Lower leg skin (tissue), 4 donors: Measurements from ENCODE around the gene GSTT2. TPM values are rescaled to one million over a fixed set of nuclear protein-coding genes. Genes with fewer than 3 reads are reported as not detected.
"Not testable (repeated sequence)": the region's sequence is repeated elsewhere in the genome, so short reads cannot be mapped to it uniquely, and the experiment has no call there.

ENCODE experiments used
- DNase-seq, 2 donors: peaks; one replicate each; pipeline ENCODE4 v3.0.0-alpha.2; 2019; ENCODE audit warnings: low spot score in 2 of 2
- H3K4me3 ChIP-seq: fragments of 200-600 bp; sonication (generic); 2 replicates; pipeline ENCODE4 v1.5.1; 2017; ENCODE audit warnings: mild to moderate bottlenecking, low read depth; ENCODE audit not compliant: poor library complexity, severe bottlenecking
- POLR2A ChIP-seq, 2 donors: fragments of 450-650 bp; IDR thresholded peaks; one replicate each; pipeline ENCODE4 v1.6.1; 2016 to 2017; ENCODE audit warnings: antibody characterized with exemption in 2 of 2, mild to moderate bottlenecking in 1 of 2, moderate library complexity in 1 of 2
- WGBS, 2 donors: methylation state at CpG; one replicate each; pipeline ENCODE4 v1.1.5; 2018; 5-methylcytosine and 5-hydroxymethylcytosine counted together
- intact Hi-C: fragments of 100-400 bp; cut with DNase I; formaldehyde crosslinking; loops from one replicate; pipeline ENCODE4 v1.15.0; 2023; ENCODE audit warnings: low total_unique reads
- total RNA-seq, 4 donors: library from RNA; depleted of rRNA; stranded (reverse); fragments of >200 nt; gene quantifications; one replicate each; pipeline ENCODE4 v1.1.0, GENCODE V29; 2016
- TF ChIP-seq, protein P1 (sequence below), 3 donors: fragments of 450-650 bp; IDR thresholded peaks; one replicate each; pipeline ENCODE4 v1.5.1; 2016; ENCODE audit warnings: antibody characterized with exemption in 3 of 3, mild to moderate bottlenecking in 3 of 3, moderate library complexity in 2 of 3

Gene GSTT2
- total RNA-seq: 1 to 10 TPM in 1 of 4 donors, under 1 TPM in 1, not detected in 2; 0.88 to 1.4 TPM

DNA sequence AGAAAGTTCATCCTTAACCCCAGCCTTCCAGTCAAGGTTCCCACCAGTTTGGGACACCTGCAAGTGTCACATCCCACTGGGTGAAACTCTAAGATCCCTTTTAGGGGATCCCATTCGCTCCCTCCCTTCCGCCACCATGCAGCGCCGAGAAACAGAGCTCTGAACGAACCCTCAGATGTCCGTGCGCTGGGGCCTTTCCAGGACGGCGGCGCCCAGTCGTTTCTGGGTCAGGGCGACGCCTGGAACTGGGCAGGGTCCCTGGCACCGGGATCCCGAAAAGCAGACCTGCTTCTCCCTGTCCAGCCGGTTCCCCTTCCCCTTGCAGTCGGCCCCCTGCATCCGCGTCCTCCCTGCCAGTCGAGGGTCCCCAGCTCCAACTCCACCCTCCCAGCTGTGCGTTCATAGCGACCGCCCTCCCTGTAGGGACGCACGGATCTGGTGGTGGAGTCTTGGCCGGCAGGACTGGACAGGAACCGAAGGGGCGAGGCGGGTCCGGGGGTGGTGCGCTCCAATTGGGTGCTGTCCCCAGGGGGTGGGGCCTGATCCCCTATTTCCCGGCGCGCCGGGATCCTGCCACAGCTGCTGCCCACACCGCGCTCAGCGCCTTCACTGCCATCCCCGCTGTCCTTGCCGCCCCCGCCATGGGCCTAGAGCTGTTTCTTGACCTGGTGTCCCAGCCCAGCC is at the start of gene GSTT2:
Gene GSTT2, plus strand, starts transcription at position 578 of the 684 bp plus-strand sequence.
- DNase-seq, H3K4me3 ChIP-seq, intact Hi-C loops: not testable (repeated sequence)
- no CpG with 5 or more reads among the region's 41 CpGs for WGBS, 2 donors

DNA sequence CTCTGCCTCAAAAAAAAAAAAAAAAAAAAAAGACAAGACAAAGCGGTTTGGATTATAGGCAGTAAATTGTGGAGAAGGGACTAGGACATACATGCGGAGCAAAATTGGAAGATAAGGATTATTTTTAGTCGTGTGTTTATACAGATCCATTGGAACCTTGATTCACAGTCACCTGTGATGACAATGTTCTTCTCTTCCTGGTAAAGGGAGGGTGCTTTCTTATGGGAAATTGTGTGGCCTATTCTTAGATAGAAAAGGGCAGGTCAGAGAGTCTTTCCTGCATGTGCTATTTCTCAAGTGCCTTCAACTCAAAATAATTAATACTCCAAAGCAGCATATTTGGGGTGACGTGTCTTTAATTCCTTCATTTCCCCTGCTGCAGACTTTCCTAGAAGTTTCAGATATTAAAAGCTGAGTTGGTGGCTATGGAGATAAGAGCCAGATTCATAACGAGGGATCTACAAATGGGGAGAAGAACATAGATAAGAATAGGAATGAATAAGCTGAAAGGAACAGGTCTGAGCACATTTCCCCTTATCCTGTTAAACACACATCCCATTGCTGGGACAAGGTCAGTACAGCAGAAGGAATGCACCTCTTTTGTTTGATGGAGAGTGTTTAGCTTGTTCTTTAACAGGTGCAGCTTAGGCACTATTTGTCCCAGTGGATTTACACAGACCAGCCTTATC is 41.5 kb upstream of the GSTT2 start:
- WGBS, 2 donors: 71 to 78% methylated on average over 5 of the region's 5 CpGs
- no peak for DNase-seq
- no peak overlapping the region for H3K4me3 ChIP-seq
- intact Hi-C loops: no loop called here
- TF ChIP-seq POLR2A (IDR thresholded peaks at IDR 0.05): no peak
- TF ChIP-seq, protein P1, sequence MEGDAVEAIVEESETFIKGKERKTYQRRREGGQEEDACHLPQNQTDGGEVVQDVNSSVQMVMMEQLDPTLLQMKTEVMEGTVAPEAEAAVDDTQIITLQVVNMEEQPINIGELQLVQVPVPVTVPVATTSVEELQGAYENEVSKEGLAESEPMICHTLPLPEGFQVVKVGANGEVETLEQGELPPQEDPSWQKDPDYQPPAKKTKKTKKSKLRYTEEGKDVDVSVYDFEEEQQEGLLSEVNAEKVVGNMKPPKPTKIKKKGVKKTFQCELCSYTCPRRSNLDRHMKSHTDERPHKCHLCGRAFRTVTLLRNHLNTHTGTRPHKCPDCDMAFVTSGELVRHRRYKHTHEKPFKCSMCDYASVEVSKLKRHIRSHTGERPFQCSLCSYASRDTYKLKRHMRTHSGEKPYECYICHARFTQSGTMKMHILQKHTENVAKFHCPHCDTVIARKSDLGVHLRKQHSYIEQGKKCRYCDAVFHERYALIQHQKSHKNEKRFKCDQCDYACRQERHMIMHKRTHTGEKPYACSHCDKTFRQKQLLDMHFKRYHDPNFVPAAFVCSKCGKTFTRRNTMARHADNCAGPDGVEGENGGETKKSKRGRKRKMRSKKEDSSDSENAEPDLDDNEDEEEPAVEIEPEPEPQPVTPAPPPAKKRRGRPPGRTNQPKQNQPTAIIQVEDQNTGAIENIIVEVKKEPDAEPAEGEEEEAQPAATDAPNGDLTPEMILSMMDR (IDR thresholded peaks at IDR 0.05): no peak

DNA sequence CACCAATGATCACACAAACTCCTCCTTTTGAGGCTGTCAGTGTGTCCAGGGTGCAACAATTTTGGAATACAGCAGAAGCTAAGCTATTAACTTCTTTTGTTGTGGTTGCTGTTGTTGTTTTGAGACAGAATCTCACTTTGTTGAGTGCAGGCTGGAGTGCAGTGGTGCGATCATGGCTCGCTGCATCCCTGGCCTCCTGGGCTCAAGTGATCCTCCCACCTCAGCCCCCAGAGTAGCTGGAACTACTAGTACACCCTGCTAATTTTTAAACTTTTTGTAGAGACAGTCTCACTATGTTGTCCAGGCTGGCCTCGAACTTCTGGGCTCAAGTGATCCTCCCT is 40.9 kb upstream of the GSTT2 start:
- intact Hi-C loops: no loop called here
- H3K4me3 ChIP-seq: no peak overlapping the region
- 68 to 80% methylated on average over 3 of the region's 3 CpGs for WGBS, 2 donors
- DNase-seq: no peak
- TF ChIP-seq, protein P1 (IDR thresholded peaks at IDR 0.05): no peak
- no peak for TF ChIP-seq POLR2A (IDR thresholded peaks at IDR 0.05)

DNA sequence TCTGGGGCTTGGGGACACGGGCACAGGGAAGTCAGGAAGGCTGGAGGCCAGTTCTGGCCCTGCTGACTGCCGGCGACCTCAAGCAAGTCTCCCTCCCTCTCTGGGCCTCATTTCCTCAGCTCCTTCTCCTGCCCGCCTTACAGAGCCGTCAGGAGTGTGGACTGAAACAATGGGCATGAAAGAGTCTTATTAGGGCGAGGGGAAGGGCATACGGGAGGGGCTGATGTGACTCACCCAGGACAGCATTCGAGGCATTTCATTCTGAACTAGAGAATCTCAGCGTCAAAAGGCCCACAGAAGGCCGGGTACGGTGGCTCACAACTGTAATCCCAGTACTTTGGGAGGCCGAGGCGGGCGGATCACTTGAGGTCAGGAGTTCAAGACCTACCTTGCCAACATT is 39.8 kb upstream of the GSTT2 start:
- WGBS, 2 donors: 54% methylated on average over 5 of the region's 14 CpGs; no CpG with 5 or more reads in 1 of the 2 donors
- H3K4me3 ChIP-seq, DNase-seq, intact Hi-C loops: not testable (repeated sequence)

DNA sequence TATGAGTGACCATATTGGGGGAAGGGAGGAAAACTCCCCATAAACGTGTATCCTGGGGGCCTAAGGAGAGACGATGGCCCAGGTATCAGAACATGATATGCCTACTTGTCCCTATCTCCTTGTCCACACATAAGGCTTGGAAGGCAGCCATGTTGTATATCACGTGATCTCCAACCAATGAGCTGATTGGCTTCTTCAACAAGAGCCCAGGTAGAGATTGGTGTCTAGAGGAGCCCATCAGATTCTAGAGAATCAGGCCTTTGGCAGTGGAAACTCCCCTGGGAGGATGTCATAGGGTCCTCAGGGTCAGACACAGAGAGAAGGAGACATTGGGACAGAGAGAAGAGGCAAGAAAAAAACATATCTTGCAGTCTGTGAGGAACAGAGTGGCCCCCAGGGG is 32.5 kb upstream of the GSTT2 start:
- DNase-seq, H3K4me3 ChIP-seq, intact Hi-C loops: not testable (repeated sequence)
- 83 to 91% methylated on average over 3 of the region's 3 CpGs for WGBS, 2 donors

DNA sequence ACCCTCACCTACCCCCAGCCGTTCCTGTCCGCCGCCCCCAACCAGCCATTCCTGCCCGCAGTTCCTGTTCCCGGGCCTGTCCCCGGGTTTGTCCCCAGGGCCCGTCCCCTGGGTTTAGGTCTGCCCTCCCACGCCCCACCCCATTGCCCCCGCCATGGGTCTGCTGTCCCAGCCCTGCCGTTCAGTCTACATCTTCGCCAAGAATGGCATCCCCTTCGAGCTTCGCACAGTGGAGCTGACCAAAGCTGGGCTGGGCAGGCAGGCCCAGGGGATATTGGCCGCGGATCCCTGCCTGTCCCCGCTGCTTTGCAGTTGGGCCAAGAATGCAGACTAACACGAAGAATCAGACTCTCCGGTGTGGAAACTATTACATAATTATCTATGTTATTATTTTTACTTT is 30.2 kb upstream of the GSTT2 start:
- intact Hi-C loops, DNase-seq, H3K4me3 ChIP-seq: not testable (repeated sequence)
- 79 to 84% methylated on average over 18 of the region's 18 CpGs for whole genome bisulfite sequencing, 2 donors

DNA sequence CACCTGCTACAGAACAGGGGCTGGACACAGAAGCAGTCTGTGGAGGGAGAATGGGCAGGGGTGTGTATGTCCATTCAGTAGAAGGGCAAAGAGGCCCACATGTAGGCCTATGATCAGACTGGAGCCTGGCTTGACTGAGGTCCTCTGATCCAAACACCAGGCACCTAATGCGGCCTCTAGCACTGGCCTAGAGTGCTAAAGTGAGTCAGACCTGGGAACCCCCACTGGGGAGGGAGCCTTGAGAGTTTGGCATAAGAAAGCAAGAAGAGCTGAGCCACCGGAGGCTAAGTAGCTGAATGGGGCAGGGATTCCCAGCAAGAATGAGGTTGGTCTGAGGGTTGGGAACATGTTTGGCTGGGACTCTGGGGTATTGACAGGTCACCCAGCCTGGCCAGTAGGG is 28.6 kb upstream of the GSTT2 start:
- intact Hi-C loops, H3K4me3 ChIP-seq: not testable (repeated sequence)
- peak in 1 of 2 donors; percentile 68 for DNase-seq
- 51 to 55% methylated on average over 2 of the region's 2 CpGs for WGBS, 2 donors

DNA sequence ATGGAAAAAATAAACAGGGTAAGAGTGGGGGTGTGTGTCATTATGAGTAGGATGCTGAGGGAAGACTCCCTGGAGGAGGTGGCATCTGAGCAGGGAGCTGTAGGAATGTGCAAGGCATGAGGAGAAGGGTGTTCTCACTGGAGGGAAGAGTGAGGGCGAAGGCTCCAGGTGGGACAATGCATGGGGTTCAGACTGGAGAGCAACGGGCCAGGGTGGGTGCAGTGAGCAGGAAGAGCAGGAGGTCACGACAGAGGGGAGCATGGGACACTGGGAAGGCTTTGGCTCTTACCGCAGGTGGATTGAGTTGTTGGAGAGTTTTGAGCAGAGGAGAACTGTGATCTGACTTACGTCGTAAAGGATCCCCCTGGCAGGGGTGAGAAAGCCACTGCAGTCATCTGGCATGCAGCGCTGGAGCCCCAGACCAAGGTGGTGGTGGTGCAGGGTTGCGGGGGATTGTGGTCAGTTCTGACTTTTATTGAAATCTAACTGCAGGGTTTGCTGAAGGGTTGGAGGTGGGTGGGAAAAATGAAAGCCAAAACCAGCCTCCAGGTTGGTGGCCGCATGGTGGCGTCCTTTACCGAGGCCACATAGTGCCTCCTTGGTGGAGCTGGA is 27.0 kb upstream of the GSTT2 start:
- WGBS, 2 donors: 71 to 73% methylated on average over 11 of the region's 11 CpGs
- intact Hi-C loops, H3K4me3 ChIP-seq: not testable (repeated sequence)
- DNase-seq: peak in 1 of 2 donors; percentile 75

DNA sequence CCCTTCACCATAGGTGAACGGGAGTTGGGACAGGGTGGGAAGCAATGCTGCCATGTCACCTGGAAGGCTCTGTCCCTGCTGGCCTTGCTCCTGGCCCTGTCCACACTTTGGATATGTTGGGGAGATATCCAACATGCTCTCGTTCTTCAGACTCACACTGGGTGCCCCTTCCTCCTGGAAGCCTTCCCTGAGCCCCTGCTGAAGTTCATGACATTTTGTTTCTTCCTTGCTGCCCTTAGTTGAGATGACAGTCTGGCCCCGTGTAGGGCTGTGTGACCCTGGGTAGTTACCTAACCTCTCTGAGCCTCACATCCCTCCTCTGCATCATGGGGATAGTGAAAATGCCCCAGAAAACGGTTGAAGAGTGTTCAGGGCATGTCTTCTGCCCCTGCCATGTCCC is 26.4 kb upstream of the GSTT2 start:
- H3K4me3 ChIP-seq, intact Hi-C loops: not testable (repeated sequence)
- DNase-seq: peak in 1 of 2 donors; percentile 54
- WGBS, 2 donors: 64 to 68% methylated on average over 4 of the region's 4 CpGs

DNA sequence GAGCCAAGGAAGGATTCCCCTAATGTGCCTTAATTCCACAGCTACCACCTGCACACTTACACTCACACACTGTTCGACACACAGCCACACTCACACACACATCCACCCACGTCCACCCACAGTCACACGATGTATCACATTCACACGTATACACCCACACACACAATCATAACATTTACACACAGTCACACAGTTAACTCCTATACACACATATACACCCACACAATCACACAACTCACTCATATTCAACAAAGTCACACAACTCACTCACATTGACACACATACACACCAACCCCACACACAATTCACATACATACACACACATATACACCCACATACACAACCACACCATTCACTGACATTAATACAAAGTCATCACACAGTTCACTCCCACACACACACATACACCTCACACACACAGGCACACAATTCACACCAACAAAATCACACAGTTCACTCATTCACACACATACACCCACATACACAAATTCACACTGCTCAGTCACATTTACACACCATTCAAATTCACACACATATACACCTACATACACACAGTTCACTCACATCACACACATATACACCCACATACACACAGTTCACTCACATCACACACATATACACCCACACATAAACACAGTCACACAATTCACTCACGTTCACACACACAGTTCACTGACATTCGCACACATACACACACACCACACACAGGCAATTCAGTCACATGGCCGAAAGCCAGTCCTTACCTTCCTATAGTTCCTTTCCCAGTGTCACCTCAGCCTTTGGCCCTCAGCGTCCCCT is 25.5 kb upstream of the GSTT2 start:
- 76 to 77% methylated on average over 8 of the region's 8 CpGs for WGBS, 2 donors
- DNase-seq, intact Hi-C loops, H3K4me3 ChIP-seq: not testable (repeated sequence)

DNA sequence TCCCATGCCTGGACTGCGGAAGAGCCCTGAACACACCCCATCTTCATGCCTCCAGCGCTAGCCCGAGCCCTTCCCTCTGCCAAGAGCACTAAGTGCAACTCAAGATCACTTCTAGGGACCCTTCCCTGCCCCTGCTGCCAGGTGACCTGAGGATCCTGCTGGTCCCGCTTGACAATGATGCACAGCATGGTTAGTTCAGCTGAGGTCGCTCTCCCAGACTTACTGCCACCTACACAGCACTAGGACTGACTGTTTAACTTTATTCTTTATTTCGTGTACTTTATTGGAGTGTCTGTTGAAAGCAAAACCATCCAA is 25.0 kb upstream of the GSTT2 start:
- WGBS, 2 donors: 79 to 80% methylated on average over 6 of the region's 6 CpGs
- H3K4me3 ChIP-seq, intact Hi-C loops: not testable (repeated sequence)
- DNase-seq: peak in 1 of 2 donors; percentile 39

DNA sequence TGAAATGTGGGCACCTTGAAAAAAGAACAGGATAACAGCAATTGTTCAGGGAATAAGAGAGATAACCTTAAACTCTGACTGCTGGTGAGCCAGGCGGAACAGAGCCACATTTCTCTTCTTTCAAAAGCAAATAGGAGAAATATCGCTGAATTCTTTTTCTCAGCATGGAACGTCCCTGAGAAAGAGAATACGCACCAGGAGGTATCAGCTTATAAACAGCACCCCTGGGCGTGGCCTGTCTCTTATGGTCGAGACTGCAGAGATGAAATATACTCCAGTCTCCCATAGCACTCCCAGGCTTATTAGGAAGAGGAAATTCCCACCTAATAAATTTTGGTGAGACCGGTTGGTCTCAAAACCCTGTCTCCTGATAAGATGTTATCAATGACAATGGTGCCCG is 24.0 kb upstream of the GSTT2 start:
- DNase-seq, H3K4me3 ChIP-seq, intact Hi-C loops: not testable (repeated sequence)
- WGBS, 2 donors: 64 to 69% methylated on average over 8 of the region's 8 CpGs
